Sigmoid colon (tissue), 7 donors: ENCODE results near the gene MEMO1. TPM values are rescaled to one million over a fixed set of nuclear protein-coding genes. Genes with fewer than 3 reads are reported as not detected.

Experiments
- DNase-seq: peaks from one replicate; pipeline ENCODE4 v3.0.0-alpha.2; 2019
- H3K27ac ChIP-seq, 4 donors: fragments of 200-600 bp; sonication (generic); one replicate each; pipeline ENCODE4 v1.5.1; 2016 to 2019; ENCODE audit warnings: mild to moderate bottlenecking in 1 of 4
- H3K27me3 ChIP-seq, 3 donors: fragments of 200-600 bp; sonication (generic); one replicate each; pipeline ENCODE4 v1.5.1; 2019; ENCODE audit warnings: mild to moderate bottlenecking in 1 of 3
- H3K36me3 ChIP-seq, 4 donors: fragments of 200-600 bp; sonication (generic); one replicate each; pipeline ENCODE4 v1.5.1; 2016 to 2019
- H3K4me1 ChIP-seq, 4 donors: fragments of 200-600 bp; sonication (generic); one replicate each; pipeline ENCODE4 v1.5.1; 2017 to 2019
- H3K4me3 ChIP-seq, 4 donors: fragments of 200-600 bp; sonication (generic); one replicate each; pipeline ENCODE4 v1.5.1; 2017 to 2019; ENCODE audit warnings: mild to moderate bottlenecking in 2 of 4, moderate library complexity in 1 of 4
- H3K9me3 ChIP-seq, 4 donors: fragments of 200-600 bp in 3 of 4; sonication (generic) in 3 of 4; one replicate each; pipeline versions ENCODE4 v1.5.1 to v1.6.1; 2013 to 2019
- EP300 ChIP-seq, 4 donors: sonication (generic); formaldehyde crosslinking; IDR thresholded peaks; one replicate each; pipeline ENCODE4 v1.6.1; 2017; ENCODE audit warnings: antibody characterized with exemption in 4 of 4
- POLR2A ChIP-seq, 2 donors: fragments of 450-650 bp; IDR thresholded peaks; one replicate each; pipeline ENCODE4 v1.6.1; 2016; ENCODE audit warnings: antibody characterized with exemption in 2 of 2, mild to moderate bottlenecking in 2 of 2, moderate library complexity in 2 of 2
- POLR2AphosphoS5 ChIP-seq, 4 donors: sonication (generic); formaldehyde crosslinking; IDR thresholded peaks; one replicate each; pipeline ENCODE4 v1.6.1; 2017; ENCODE audit warnings: antibody characterized with exemption in 4 of 4
- WGBS, 2 donors: extraction: QIAGEN DNeasy Blood & Tissue Kit; methylation state at CpG; one replicate each; pipeline ENCODE4 v1.1.7; 2013; 5-methylcytosine and 5-hydroxymethylcytosine counted together
- intact Hi-C: fragments of 100-400 bp; cut with DNase I; formaldehyde crosslinking; loops from one replicate; pipeline ENCODE4 v1.15.1; 2023
- polyA plus RNA-seq, 3 donors: library from polyadenylated mRNA; stranded (reverse); fragments of 200-250 nt; gene quantifications; one replicate each; pipeline ENCODE4 v1.2.3, GENCODE V29; 2013
- total RNA-seq, 4 donors: library from RNA; depleted of rRNA; stranded (reverse); fragments of >200 nt; gene quantifications; one replicate each; pipeline ENCODE4 v1.1.0, GENCODE V29; 2016
- TF ChIP-seq, protein P1 (sequence below), 4 experiments: fragments of 450-650 bp in 3 of 4; fragments of 200-600 bp in 1 of 4; IDR thresholded peaks; one replicate each; pipeline ENCODE4 v1.5.1; 2016 to 2019; ENCODE audit warnings: antibody characterized with exemption in 4 of 4, mild to moderate bottlenecking in 3 of 4, moderate library complexity in 2 of 4
- donor health status: healthy with polysubstance abuse.
- donor health status: Bipolar disorder and iron deficiency.
- donor health status: healthy.

The MEMO1 gene
- total and polyA plus RNA-seq, 7 donors: 18.3 to 39.6 (median 29.6) TPM

DNA sequence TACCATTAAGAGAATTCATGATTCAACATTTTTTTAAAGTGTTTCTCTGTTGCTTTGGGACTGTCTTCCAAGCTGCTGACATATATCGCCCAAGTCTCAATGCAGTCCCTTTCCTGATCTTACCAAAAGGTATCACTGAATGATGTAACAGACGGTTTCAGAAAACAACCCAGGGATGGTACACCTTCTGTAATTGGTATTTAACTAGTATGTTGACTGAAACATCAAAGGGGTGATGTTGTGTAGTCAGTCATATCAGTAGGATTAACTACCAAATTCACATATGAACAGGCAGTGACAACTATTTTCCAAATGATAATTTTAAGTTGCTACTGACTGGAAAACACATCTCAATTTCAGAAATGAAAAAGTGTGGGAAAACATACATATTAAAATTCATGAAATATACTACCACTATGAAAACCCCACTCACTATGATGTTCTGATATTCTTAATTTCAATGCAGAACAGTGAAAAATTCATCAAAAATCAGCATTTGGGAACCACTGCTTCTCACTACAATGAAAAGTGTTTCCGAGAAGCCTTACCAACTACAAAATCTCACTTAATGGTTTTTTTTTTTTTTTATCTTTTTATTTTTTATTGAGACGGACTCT is 59.8 kb downstream of the MEMO1 start:
- Histone ChIP-seq H3K9me3 (no peaks in the 10 kb centered on the region), H3K4me3 (no peak overlapping the region), H3K27me3 (no peaks in the 10 kb centered on the region), H3K27ac (no peak overlapping the region), H3K36me3 (no peaks in the 10 kb centered on the region), H3K4me1 (no peaks in the 10 kb centered on the region)
- TF ChIP-seq POLR2A (IDR thresholded peaks at IDR 0.05) (no peak), EP300 (IDR thresholded peaks at IDR 0.05) (no peak), POLR2AphosphoS5 (IDR thresholded peaks at IDR 0.05) (no peak)
- TF ChIP-seq, protein P1, sequence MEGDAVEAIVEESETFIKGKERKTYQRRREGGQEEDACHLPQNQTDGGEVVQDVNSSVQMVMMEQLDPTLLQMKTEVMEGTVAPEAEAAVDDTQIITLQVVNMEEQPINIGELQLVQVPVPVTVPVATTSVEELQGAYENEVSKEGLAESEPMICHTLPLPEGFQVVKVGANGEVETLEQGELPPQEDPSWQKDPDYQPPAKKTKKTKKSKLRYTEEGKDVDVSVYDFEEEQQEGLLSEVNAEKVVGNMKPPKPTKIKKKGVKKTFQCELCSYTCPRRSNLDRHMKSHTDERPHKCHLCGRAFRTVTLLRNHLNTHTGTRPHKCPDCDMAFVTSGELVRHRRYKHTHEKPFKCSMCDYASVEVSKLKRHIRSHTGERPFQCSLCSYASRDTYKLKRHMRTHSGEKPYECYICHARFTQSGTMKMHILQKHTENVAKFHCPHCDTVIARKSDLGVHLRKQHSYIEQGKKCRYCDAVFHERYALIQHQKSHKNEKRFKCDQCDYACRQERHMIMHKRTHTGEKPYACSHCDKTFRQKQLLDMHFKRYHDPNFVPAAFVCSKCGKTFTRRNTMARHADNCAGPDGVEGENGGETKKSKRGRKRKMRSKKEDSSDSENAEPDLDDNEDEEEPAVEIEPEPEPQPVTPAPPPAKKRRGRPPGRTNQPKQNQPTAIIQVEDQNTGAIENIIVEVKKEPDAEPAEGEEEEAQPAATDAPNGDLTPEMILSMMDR (IDR thresholded peaks at IDR 0.05): no peak
- no peak for DNase-seq
- intact Hi-C loops: no loop called here
- 88 to 91% methylated on average over 4 of the region's 4 CpGs for WGBS, 2 donors

DNA sequence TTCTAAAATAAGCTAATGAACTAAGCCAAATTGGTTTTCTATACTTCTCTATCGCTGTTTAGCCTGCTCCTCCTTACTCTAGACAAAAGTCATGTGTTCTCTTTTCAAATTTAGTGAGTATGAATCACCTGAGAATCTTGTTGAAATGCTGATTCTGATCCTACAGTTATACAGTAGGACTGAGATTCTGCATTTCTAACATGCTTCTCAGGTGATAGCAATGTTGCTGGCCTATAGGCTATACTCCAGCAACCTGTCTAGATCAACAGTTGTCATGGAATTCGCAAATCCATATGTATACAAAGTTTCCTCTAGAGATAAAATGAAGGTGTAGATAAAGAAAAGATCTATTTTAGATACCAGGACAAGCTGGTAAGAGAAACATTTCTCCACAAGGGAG is 62.9 kb downstream of the MEMO1 start:
- H3K27ac ChIP-seq: no peak overlapping the region
- no peaks in the 10 kb centered on the region for H3K27me3 ChIP-seq
- no peak for DNase-seq
- intact Hi-C loops: no loop called here
- no peak for TF ChIP-seq EP300 (IDR thresholded peaks at IDR 0.05)
- TF ChIP-seq POLR2A (IDR thresholded peaks at IDR 0.05): no peak
- TF ChIP-seq POLR2AphosphoS5 (IDR thresholded peaks at IDR 0.05): no peak
- TF ChIP-seq, protein P1 (IDR thresholded peaks at IDR 0.05): no peak
- H3K36me3 ChIP-seq: peaks cover 0 to 3% (median 0%) of the 10 kb centered on the region in 4 donors
- H3K4me1 ChIP-seq: no peaks in the 10 kb centered on the region
- H3K9me3 ChIP-seq: no peaks in the 10 kb centered on the region
- H3K4me3 ChIP-seq: no peak overlapping the region
- 94 to 96% methylated on average over 2 of the region's 2 CpGs for WGBS, 2 donors

DNA sequence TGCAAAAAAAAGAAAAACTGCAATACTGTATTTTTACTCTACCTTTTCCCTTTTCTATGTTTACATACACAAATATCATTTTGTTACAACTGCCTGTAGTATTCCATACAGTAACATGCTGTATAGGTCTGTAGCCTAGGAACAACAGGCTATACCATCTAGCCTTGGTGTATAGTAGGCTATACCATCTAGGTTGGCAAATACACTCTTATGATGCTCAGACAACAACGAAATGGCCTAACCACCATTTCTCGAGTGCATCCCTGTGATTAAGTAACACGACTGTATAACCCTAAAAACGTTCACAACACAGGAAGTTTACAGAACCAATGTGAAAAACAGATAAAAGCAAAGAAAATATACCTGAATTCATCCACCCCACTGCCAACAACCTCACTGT is 64.0 kb downstream of the MEMO1 start:
- H3K27ac ChIP-seq: no peak overlapping the region
- no peaks in the 10 kb centered on the region for H3K27me3 ChIP-seq
- no peak for DNase-seq
- peaks cover 0 to 10% (median 4%) of the 10 kb centered on the region in 4 donors for H3K36me3 ChIP-seq
- no peaks in the 10 kb centered on the region for H3K4me1 ChIP-seq
- TF ChIP-seq POLR2A (IDR thresholded peaks at IDR 0.05): no peak
- TF ChIP-seq EP300 (IDR thresholded peaks at IDR 0.05): no peak
- TF ChIP-seq, protein P1 (IDR thresholded peaks at IDR 0.05): no peak
- no peak for TF ChIP-seq POLR2AphosphoS5 (IDR thresholded peaks at IDR 0.05)
- intact Hi-C loops: no loop called here
- no peaks in the 10 kb centered on the region for H3K9me3 ChIP-seq
- no peak overlapping the region for H3K4me3 ChIP-seq
- 83 to 90% methylated on average over 4 of the region's 4 CpGs for WGBS, 2 donors

DNA sequence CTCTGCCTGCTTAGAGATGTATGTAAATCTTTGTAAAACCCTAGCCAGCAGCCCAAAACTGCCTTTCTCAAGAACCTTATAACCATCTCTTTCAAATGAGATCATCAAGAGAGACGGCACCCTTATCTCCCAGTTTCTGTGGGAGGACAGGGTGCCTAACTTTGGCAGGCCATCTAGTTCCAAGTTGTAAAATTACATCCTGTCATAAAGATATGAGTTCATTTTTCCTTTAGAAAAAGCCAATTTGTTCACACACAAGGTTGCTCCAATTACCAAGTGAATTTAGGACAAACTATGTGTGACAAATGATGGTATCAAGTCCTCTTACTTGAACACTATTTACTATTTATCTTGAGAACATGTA is 65.3 kb downstream of the MEMO1 start:
- WGBS, 2 donors: 17 to 70% methylated on average over 1 of the region's 1 CpG
- TF ChIP-seq EP300 (IDR thresholded peaks at IDR 0.05): no peak
- TF ChIP-seq, protein P1 (IDR thresholded peaks at IDR 0.05): no peak
- TF ChIP-seq POLR2AphosphoS5 (IDR thresholded peaks at IDR 0.05): no peak
- TF ChIP-seq POLR2A (IDR thresholded peaks at IDR 0.05): no peak

More for the DNA sequence above, 65.3 kb downstream of the MEMO1 start:
- no peaks in the 10 kb centered on the region for H3K27me3 ChIP-seq
- no peaks in the 10 kb centered on the region for H3K9me3 ChIP-seq
- H3K4me3 ChIP-seq: no peak overlapping the region
- intact Hi-C loops: no loop called here
- no peak overlapping the region for H3K27ac ChIP-seq
- DNase-seq: no peak
- H3K36me3 ChIP-seq: peaks cover 0 to 10% (median 4%) of the 10 kb centered on the region in 4 donors
- H3K4me1 ChIP-seq: no peaks in the 10 kb centered on the region
